ENCODE measurements around the gene EPS8L2. TPM values are rescaled to one million over a fixed set of nuclear protein-coding genes. Genes with fewer than 3 reads are reported as not detected.

The EPS8L2 gene
- total RNA-seq, 1 experiment from 2014 or later: 119 TPM

- intact Hi-C loops (cut with micrococcal nuclease): loop anchor here (1.0 kb wide), 3 partner anchors 28 to 67 kb away; no protein-coding TSS in a partner anchor
- Mint-ChIP-seq H3K4me1 (ENCODE audit: insufficient read depth, unreplicated experiment) (peaks cover 33% of the 10 kb centered on the region), H3K9me3 (ENCODE audit: unreplicated experiment) (no peaks in the 10 kb centered on the region), H3K27me3 (ENCODE audit: insufficient read depth, unreplicated experiment) (no peaks in the 10 kb centered on the region), H3K27ac (ENCODE audit: low read depth, unreplicated experiment) (peak within 1 kb of the TSS; percentile 98), H3K36me3 (ENCODE audit: insufficient read depth, unreplicated experiment) (peaks cover 43% of the 10 kb centered on the region), H3K4me3 (ENCODE audit: unreplicated experiment) (peak within 1 kb of the TSS; percentile 81)
- CTCF ChIA-PET: interaction anchor here (0.6 to 2.8 kb wide), 9 partner anchors 9 to 364 kb away, joined by 3 to 22 read pairs (median 4); no protein-coding TSS in a partner anchor
- POLR2A ChIA-PET: interaction anchor here (0.6 to 5.8 kb wide), 25 partner anchors 10 to 419 kb away, joined by 3 to 118 read pairs (median 4); partner anchors contain the start of genes EPS8L2, PHRF1, PKP3 and PNPLA2
- DNase-seq (ENCODE audit: unreplicated experiment): peak; percentile 99
- TSS peak; percentile 57 for BruUV-seq (replicated peaks)
- no peak for TF ChIP-seq CTCF (IDR thresholded peaks at IDR 0.05; ENCODE audit: unreplicated experiment)
These were observed 10.3 kb upstream of the EPS8L2 start, which contains the start of gene TMEM80 for GRCh38 chr11:695538-696248. Gene TMEM80, plus strand, starts transcription at chr11:695816. Its CDS starts 12 bp downstream, at chr11:695828.

GRCh38 chr11:696955-697491, 9.0 kb upstream of the EPS8L2 start:
- POLR2A ChIA-PET: interaction anchor here (0.5 to 5.8 kb wide), 24 partner anchors 9 to 1446 kb away, joined by 3 to 118 read pairs (median 4); partner anchors contain the start of genes CHID1, EPS8L2, PIDD1 and PNPLA2
- peaks cover 31% of the 10 kb centered on the region for H3K4me1 Mint-ChIP-seq (ENCODE audit: insufficient read depth, unreplicated experiment)
- peak; percentile 79 for DNase-seq (ENCODE audit: unreplicated experiment)
- intact Hi-C loops (cut with micrococcal nuclease): loop anchor here (1.0 kb wide), 3 partner anchors 26 to 65 kb away; no protein-coding TSS in a partner anchor
- H3K27ac Mint-ChIP-seq (ENCODE audit: low read depth, unreplicated experiment): peak overlapping the region; percentile 81
- no peak for TF ChIP-seq CTCF (IDR thresholded peaks at IDR 0.05; ENCODE audit: unreplicated experiment)
- H3K27me3 Mint-ChIP-seq (ENCODE audit: insufficient read depth, unreplicated experiment): no peaks in the 10 kb centered on the region
- H3K4me3 Mint-ChIP-seq (ENCODE audit: unreplicated experiment): peak overlapping the region; percentile 81
- H3K36me3 Mint-ChIP-seq (ENCODE audit: insufficient read depth, unreplicated experiment): peaks cover 42% of the 10 kb centered on the region
- H3K9me3 Mint-ChIP-seq (ENCODE audit: unreplicated experiment): no peaks in the 10 kb centered on the region
- BruUV-seq (replicated peaks): no TSS peak
- CTCF ChIA-PET: interaction anchor here (0.6 to 2.8 kb wide), 11 partner anchors 10 to 228 kb away, joined by 3 to 22 read pairs (median 4); no protein-coding TSS in a partner anchor

- intact Hi-C loops (cut with micrococcal nuclease): no loop called here
- BruUV-seq (replicated peaks): no TSS peak
- Mint-ChIP-seq H3K27ac (ENCODE audit: low read depth, unreplicated experiment) (peak overlapping the region; percentile 81), H3K9me3 (ENCODE audit: unreplicated experiment) (no peaks in the 10 kb centered on the region), H3K36me3 (ENCODE audit: insufficient read depth, unreplicated experiment) (peaks cover 42% of the 10 kb centered on the region), H3K4me3 (ENCODE audit: unreplicated experiment) (peak overlapping the region; percentile 81), H3K4me1 (ENCODE audit: insufficient read depth, unreplicated experiment) (peaks cover 29% of the 10 kb centered on the region), H3K27me3 (ENCODE audit: insufficient read depth, unreplicated experiment) (no peaks in the 10 kb centered on the region)
- peak; percentile 66 for DNase-seq (ENCODE audit: unreplicated experiment)
- TF ChIP-seq CTCF (IDR thresholded peaks at IDR 0.05; ENCODE audit: unreplicated experiment): no peak
- ChIA-PET POLR2A (interaction anchor here (0.8 to 5.8 kb wide), 19 partner anchors 8 to 191 kb away, joined by 3 to 118 read pairs (median 6); partner anchors contain the start of genes EPS8L2, PIDD1, PNPLA2 and RNH1), CTCF (interaction anchor here (1.1 to 2.8 kb wide), 6 partner anchors 10 to 65 kb away, joined by 3 to 22 read pairs (median 7); no protein-coding TSS in a partner anchor)
These were observed 8.2 kb upstream of the EPS8L2 start for GRCh38 chr11:697811-698311.
